Lung (tissue), 12 donors: ENCODE results near the gene LSAMP. TPM values are rescaled to one million over a fixed set of nuclear protein-coding genes. Genes with fewer than 3 reads are reported as not detected.

ENCODE experiments used
- ATAC-seq: fragments of 200-7000 bp; cut with Tn5 transposase; one replicate; pipeline ENCODE4 v1.9.1; 2020; ENCODE audit warnings: moderate number of reproducible peaks; ENCODE audit not compliant: insufficient read depth, low FRiP score
- DNase-seq, 3 donors: peaks; one replicate each; pipeline ENCODE4 v3.0.0-alpha.2; 2013 to 2017
- H3K27ac ChIP-seq, 2 donors: one replicate each; pipeline ENCODE4 v1.5.1; 2013; ENCODE audit warnings: mild to moderate bottlenecking in 2 of 2, moderate library complexity in 2 of 2, control low read depth in 1 of 2, inconsistent platforms in 1 of 2, low read depth in 1 of 2, low read length in 1 of 2
- H3K27me3 ChIP-seq, 3 donors: one replicate each; pipeline ENCODE4 v1.5.1; 2013; ENCODE audit warnings: low read length in 2 of 3; ENCODE audit not compliant: control insufficient read depth in 3 of 3, insufficient read depth in 3 of 3
- H3K36me3 ChIP-seq, 4 donors: one replicate each; pipeline ENCODE4 v1.5.1; 2013; ENCODE audit warnings: low read length in 4 of 4, mild to moderate bottlenecking in 1 of 4, moderate library complexity in 1 of 4; ENCODE audit not compliant: control insufficient read depth in 4 of 4, insufficient read depth in 4 of 4
- H3K4me1 ChIP-seq, 5 donors: one replicate each; pipeline ENCODE4 v1.5.1; 2013; ENCODE audit warnings: low read length in 5 of 5, mild to moderate bottlenecking in 2 of 5, moderate library complexity in 1 of 5; ENCODE audit not compliant: control insufficient read depth in 5 of 5, insufficient read depth in 5 of 5
- H3K4me3 ChIP-seq: one replicate; pipeline ENCODE4 v1.5.1; 2013; ENCODE audit warnings: mild to moderate bottlenecking, control low read depth, moderate library complexity
- H3K9ac ChIP-seq, 2 donors: one replicate each; pipeline ENCODE4 v1.5.1; 2013; ENCODE audit warnings: low read length in 2 of 2, control low read depth in 1 of 2; ENCODE audit not compliant: insufficient read depth in 1 of 2
- H3K9me3 ChIP-seq, 4 donors: one replicate each; pipeline ENCODE4 v1.5.1; 2013; ENCODE audit warnings: low read length in 3 of 4, mild to moderate bottlenecking in 1 of 4, moderate library complexity in 1 of 4; ENCODE audit not compliant: control insufficient read depth in 4 of 4, insufficient read depth in 3 of 4
- CTCF ChIP-seq: IDR thresholded peaks from 2 replicates; pipeline ENCODE4 v1.5.1; 2012; ENCODE audit warnings: mild to moderate bottlenecking; ENCODE audit errors: control extremely low read depth, extremely low read depth
- WGBS, 2 donors: extraction: QIAGEN DNeasy Blood & Tissue Kit; methylation state at CpG; one replicate each; pipeline ENCODE4 v1.1.7; 2013; 5-methylcytosine and 5-hydroxymethylcytosine counted together
- polyA plus RNA-seq, 2 donors: library from polyadenylated mRNA; stranded (reverse); fragments of 200-250 nt; gene quantifications; one replicate each; pipeline ENCODE4 v1.2.1, GENCODE V29; 2013
- total RNA-seq, 2 donors: library from RNA; depleted of rRNA in 1 of 2; stranded (reverse); fragments of >200 nt in 1 of 2; gene quantifications; one replicate each; pipeline ENCODE4 v1.2.1, GENCODE V29; 2014 to 2021
- donor health status: control.
- donor health status: control.
- donor health status: Bipolar disorder and iron deficiency.
- donor health status: healthy.
- donor health status: DM: yes; HTN: yes; CAD: no.

Gene LSAMP
- total and polyA plus RNA-seq, 4 donors, result 1.6 to 21.9 (median 9.5) TPM

DNA sequence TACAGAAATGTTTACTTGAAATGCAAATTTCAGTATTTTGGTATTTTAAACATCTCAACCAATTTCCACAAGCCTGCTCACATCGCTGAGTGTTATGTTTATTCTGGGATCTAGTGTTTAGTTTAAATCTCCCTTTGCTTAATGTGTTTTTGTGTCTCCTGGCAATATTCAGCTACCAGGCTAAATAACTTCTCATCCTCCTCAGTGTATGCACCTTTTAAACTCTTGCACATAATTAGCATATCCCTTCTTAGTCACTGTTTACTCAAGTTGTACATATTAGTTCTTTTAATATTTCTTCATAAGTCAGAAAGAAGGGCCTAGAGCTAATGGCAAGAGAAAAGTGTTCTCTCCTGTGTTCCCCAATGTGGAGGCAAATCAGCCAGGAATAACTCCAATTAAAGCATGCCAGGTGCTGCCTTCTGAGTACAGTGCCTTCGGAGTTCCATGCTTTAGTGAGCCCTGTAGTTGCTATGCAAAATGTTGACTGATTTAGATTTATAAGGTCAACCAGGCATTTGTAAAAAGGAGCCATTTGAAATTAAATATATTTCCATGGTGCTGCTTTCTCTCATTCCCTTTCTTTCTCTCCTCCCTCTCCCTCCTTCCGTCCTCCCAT, 587.7 kb downstream of the LSAMP start:
- Histone ChIP-seq H3K4me1 (peaks cover 0 to 17% (median 0%) of the 10 kb centered on the region in 5 donors), H3K9me3 (no peaks in the 10 kb centered on the region), H3K4me3 (no peak overlapping the region), H3K27me3 (no peaks in the 10 kb centered on the region), H3K36me3 (no peaks in the 10 kb centered on the region), H3K27ac (no peak overlapping the region), H3K9ac (no peak overlapping the region)
- 60 to 66% methylated on average over 3 of the region's 3 CpGs for WGBS, 2 donors
- ATAC-seq (no peak), DNase-seq (peak in 2 of 3 donors; percentile 44)
- no peak for TF ChIP-seq CTCF

DNA sequence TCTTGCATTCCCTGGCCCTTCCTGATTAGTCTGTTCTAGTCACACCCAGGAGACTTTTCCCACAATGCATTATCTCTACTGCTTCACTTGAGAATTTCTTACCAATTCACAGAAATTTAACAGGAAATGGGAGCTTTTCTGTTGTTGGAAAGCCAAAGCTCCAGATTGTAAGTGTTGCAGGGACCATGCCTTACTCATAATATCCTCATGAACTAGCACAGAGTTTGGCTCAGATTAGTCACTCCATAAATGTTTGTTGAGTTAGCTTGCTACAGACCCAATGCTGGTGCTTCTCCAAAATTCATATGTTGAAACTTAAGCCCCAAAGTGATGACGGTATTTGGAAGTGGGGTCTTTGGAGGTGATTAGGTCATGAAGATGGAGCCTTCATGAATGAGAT, 589.4 kb downstream of the LSAMP start:
- no peaks in the 10 kb centered on the region for H3K9me3 ChIP-seq
- no peak overlapping the region for H3K4me3 ChIP-seq
- 92 to 100% methylated on average over 1 of the region's 1 CpG for WGBS, 2 donors
- ATAC-seq (no peak), DNase-seq (no peak)
- H3K36me3 ChIP-seq, result peaks cover 0 to 2% (median 0%) of the 10 kb centered on the region in 4 donors
- peaks cover 0 to 12% (median 0%) of the 10 kb centered on the region in 5 donors for H3K4me1 ChIP-seq
- TF ChIP-seq CTCF, result no peak
- H3K27ac ChIP-seq, result no peak overlapping the region
- H3K9ac ChIP-seq, result no peak overlapping the region
- H3K27me3 ChIP-seq, result no peaks in the 10 kb centered on the region

DNA sequence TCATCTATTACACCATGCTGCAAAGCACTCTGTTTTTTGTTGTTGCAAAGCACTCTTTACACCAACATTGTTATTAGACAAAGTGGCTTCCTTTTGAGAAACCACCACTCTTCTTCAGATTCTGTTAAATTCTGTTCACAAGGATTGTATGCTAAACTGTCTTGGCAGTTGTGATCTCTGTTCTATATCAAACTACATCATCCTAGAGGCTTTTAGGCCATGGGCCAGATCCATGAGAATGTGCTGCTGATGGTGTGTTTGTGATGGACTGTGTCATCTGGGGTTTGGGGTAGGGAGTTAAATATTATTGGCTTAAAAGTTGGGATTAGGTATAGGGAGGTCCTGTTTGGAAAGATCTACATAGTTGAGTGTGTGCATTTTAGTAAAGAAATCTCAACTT, 592.2 kb downstream of the LSAMP start:
- DNase-seq (peak in 1 of 3 donors; percentile 25), ATAC-seq (no peak)
- no peak overlapping the region for H3K27ac ChIP-seq

More for the DNA sequence above, 592.2 kb downstream of the LSAMP start:
- H3K9me3 ChIP-seq, result no peaks in the 10 kb centered on the region
- peaks cover 0 to 5% (median 0%) of the 10 kb centered on the region in 4 donors for H3K36me3 ChIP-seq
- no peak for TF ChIP-seq CTCF
- H3K9ac ChIP-seq, result no peak overlapping the region
- H3K4me3 ChIP-seq, result no peak overlapping the region
- peaks cover 0 to 12% (median 0%) of the 10 kb centered on the region in 5 donors for H3K4me1 ChIP-seq
- H3K27me3 ChIP-seq, result no peaks in the 10 kb centered on the region
